Endothelial cell of umbilical vein (primary cell): ENCODE measurements around the gene POLR2L. TPM values are rescaled to one million over a fixed set of nuclear protein-coding genes. Genes with fewer than 3 reads are reported as not detected.

Experiments used
- BruUV-seq: library from RNA; stranded (reverse); fragments of 400-500 nt; replicated peaks from 2 replicates; lab custom pipeline; 2021; lab: Mats Ljungman, UMichigan
- CTCF ChIA-PET: fragments of 300-600, 350-600 bp; sonication (Branson Sonifier 250); formaldehyde crosslinking; loops from one replicate; lab custom pipeline; 2021; ENCODE audit warnings: antibody characterized with exemption, inconsistent platforms; lab: Charles Lee
- POLR2A ChIA-PET: fragments of 300-600, 350-600 bp; sonication (Branson Sonifier 250); formaldehyde crosslinking; loops from one replicate; lab custom pipeline; 2021; ENCODE audit warnings: antibody characterized with exemption, inconsistent platforms; lab: Charles Lee
- DNase-seq: peaks from one replicate; pipeline ENCODE4 v3.0.0-alpha.2; 2011; ENCODE audit warnings: low read depth, low spot score
- FAIRE-seq: peaks from 2 replicates; lab custom pipeline; 2011; peaks lifted over from hg19 to GRCh38; lab: Jason Lieb, UNC
- H2AFZ ChIP-seq: 2 replicates; pipeline ENCODE4 v1.6.0; 2012; ENCODE audit warnings: low read depth, low read length, control low read depth, inconsistent platforms
- H3K27ac ChIP-seq: 2 replicates; pipeline ENCODE4 v1.5.1; 2011; ENCODE audit warnings: low read depth, mild to moderate bottlenecking, control low read depth, low read length, moderate library complexity; ENCODE audit not compliant: insufficient read depth
- H3K27me3 ChIP-seq, 2 experiments: 2 replicates each; pipeline versions ENCODE4 v1.6.0 to v1.6.1; 2011; ENCODE audit warnings: low read length in 2 of 2, mixed read lengths in 1 of 2; ENCODE audit not compliant: control insufficient read depth in 2 of 2, insufficient read depth in 2 of 2
- H3K36me3 ChIP-seq, 2 experiments: 2 replicates in 1 of 2; 3 replicates in 1 of 2; pipeline ENCODE4 v1.5.1; 2011; ENCODE audit warnings: low read length in 2 of 2, mild to moderate bottlenecking in 1 of 2, moderate library complexity in 1 of 2; ENCODE audit not compliant: control insufficient read depth in 2 of 2, insufficient read depth in 2 of 2; ENCODE audit errors: extremely low read depth in 1 of 2
- H3K4me1 ChIP-seq: 3 replicates; pipeline ENCODE4 v1.5.1; 2011; ENCODE audit warnings: mild to moderate bottlenecking, low read length; ENCODE audit not compliant: control insufficient read depth, insufficient read depth; ENCODE audit errors: extremely low read depth
- H3K4me2 ChIP-seq: 2 replicates; pipeline ENCODE4 v1.6.1; 2011; ENCODE audit warnings: low read length, control low read depth, mixed read lengths; ENCODE audit not compliant: insufficient read depth
- H3K4me3 ChIP-seq, 3 experiments: fragments of 200-600 bp in 1 of 3; sonication (generic), shearing (Covaris generic) in 1 of 3; replicated peaks in 1 of 3; 2 replicates each; pipeline ENCODE4 v1.5.1; 2011 to 2016; ENCODE audit warnings: control low read depth in 3 of 3, low read length in 3 of 3, mild to moderate bottlenecking in 2 of 3, inconsistent platforms in 1 of 3, low read depth in 1 of 3, moderate library complexity in 1 of 3; ENCODE audit not compliant: insufficient read depth in 1 of 3
- H3K79me2 ChIP-seq: 2 replicates; pipeline ENCODE4 v1.6.0; 2012; ENCODE audit warnings: low read length, inconsistent platforms; ENCODE audit not compliant: control insufficient read depth, insufficient read depth
- H3K9ac ChIP-seq: replicated peaks from 2 replicates; pipeline ENCODE3; 2011; ENCODE audit warnings: low read length, control low read depth; ENCODE audit not compliant: insufficient read depth; ENCODE audit errors: extremely low read depth
- H3K9me1 ChIP-seq: replicated peaks from 3 replicates; pipeline ENCODE4 v1.6.0; 2011; ENCODE audit warnings: mild to moderate bottlenecking, low read length; ENCODE audit not compliant: control insufficient read depth, insufficient read depth; ENCODE audit errors: extremely low read depth
- H3K9me3 ChIP-seq: replicated peaks from 2 replicates; pipeline ENCODE4 v1.5.1; 2012; ENCODE audit warnings: low read length, inconsistent platforms; ENCODE audit not compliant: control insufficient read depth, insufficient read depth
- H4K20me1 ChIP-seq: replicated peaks from 2 replicates; pipeline ENCODE3; 2011; ENCODE audit warnings: mild to moderate bottlenecking, low read length; ENCODE audit not compliant: control insufficient read depth, insufficient read depth; ENCODE audit errors: extremely low read depth
- CTCF ChIP-seq, 2 donors: IDR thresholded peaks; 1 replicate in 1 of 2; 2 replicates in 1 of 2; pipeline ENCODE4 v1.5.1; 2011; ENCODE audit warnings: low read length in 2 of 2, mild to moderate bottlenecking in 2 of 2, moderate library complexity in 2 of 2, control low read depth in 1 of 2, inconsistent platforms in 1 of 2, low read depth in 1 of 2; ENCODE audit not compliant: insufficient read depth in 1 of 2; ENCODE audit errors: extremely low read depth in 1 of 2
- POLR2A ChIP-seq: IDR thresholded peaks from 2 replicates; pipeline ENCODE4 v1.6.1; 2012; ENCODE audit warnings: low read depth, mild to moderate bottlenecking, control low read depth, low read length
- dilution Hi-C: fragments of 300-500 bp; cut with MboI; formaldehyde crosslinking; loops from one replicate; pipeline ENCODE4 v1.15.0; 2019; ENCODE audit warnings: low sequenced_read_pairs; ENCODE audit not compliant: extremely low pct_ligation_motif_present
- intact Hi-C: fragments of 100-400 bp; cut with micrococcal nuclease; formaldehyde crosslinking; loops from one replicate; pipeline ENCODE4 v1.10.0; 2022
- polyA plus RNA-seq, 4 experiments: library from polyadenylated mRNA; depleted of rRNA in 3 of 4; stranded (reverse) in 3 of 4; unstranded in 1 of 4; fragments of >200 nt; gene quantifications; 2 replicates each; pipeline versions ENCODE4 v1.2.1 to v1.2.3, GENCODE V29; 2011 to 2012; ENCODE audit warnings: missing spikeins in 1 of 4
- total RNA-seq: library from RNA; stranded (reverse); gene quantifications from 2 replicates; pipeline ENCODE4 v1.2.3, GENCODE V29; 2021
- TF ChIP-seq, protein P1 (sequence below): IDR thresholded peaks from 2 replicates; pipeline ENCODE4 v1.6.1; 2011; ENCODE audit not compliant: insufficient read depth, insufficient read length

Gene POLR2L
- total and polyA plus RNA-seq, 2 donors (not counting 3 experiments of a cell fraction or from before 2014, with no cell fraction given), result 146 to 259 TPM

DNA sequence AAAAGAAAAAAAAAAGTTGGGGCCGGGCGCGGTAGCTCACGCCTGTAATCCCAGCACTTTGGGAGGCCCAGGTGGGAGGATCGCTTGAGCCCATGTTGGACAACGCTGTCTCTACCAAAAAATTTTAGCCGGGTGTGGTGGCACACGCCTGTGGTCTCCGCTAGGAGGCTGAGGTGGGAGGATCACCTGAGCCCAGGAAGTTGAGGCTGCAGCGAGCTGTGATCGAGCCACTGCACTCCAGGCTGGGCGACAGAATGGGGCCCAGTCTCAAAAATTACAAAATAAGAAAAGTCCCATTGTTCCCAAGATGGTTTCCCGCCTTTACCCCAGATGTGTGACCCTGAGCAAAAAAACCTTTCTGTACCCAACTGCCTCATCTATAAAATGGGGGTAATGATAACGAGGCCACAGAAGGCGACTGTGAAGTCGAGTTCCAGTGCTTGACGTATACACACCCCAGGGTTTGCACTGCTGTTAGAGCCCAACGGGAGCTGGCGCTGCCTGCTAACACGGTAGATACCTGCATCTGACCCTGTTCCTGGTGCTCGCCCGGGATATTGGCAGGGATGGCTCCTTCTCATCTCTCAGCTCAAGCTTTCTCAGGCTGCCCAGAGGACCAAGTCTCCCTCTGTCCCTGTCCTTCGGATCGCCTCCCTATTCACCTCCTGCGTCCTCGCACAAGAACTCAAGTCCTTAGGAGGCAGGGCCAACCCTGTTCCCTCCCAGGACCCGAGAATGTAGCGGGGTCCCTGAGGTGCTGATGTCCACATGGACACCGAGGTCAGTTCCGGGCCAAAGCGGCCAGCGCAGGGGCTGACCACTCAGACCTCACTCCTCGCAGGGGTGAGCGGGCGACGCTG, 33.7 kb downstream of the POLR2L start:
- Histone ChIP-seq H3K4me1 (peaks cover 34% of the 10 kb centered on the region), H3K27me3 (no peaks in the 10 kb centered on the region), H3K9me1 (no peaks in the 10 kb centered on the region), H3K4me3 (peak overlapping the region; percentile 77 to 90 (median 80)), H2AFZ (peak overlapping the region; percentile 77), H4K20me1 (no peaks in the 10 kb centered on the region), H3K4me2 (peak overlapping the region; percentile 96), H3K9ac (peak overlapping the region; percentile 97), H3K9me3 (no peaks in the 10 kb centered on the region), H3K79me2 (peaks cover 41% of the 10 kb centered on the region), H3K36me3 (peaks cover 5 to 22% of the 10 kb centered on the region in 2 experiments), H3K27ac (peak overlapping the region; percentile 97)
- ChIA-PET CTCF (interaction anchor here (1.0 to 1.2 kb wide), 3 partner anchors 10 to 25 kb away, joined by 3 to 6 read pairs (median 4); partner anchors contain the start of genes PNPLA2 and SLC25A22), POLR2A (interaction anchor here (0.9 to 1.8 kb wide), 4 partner anchors 11 to 34 kb away, joined by 3 to 23 read pairs (median 6); partner anchors contain the start of genes PNPLA2 and TSPAN4)
- FAIRE-seq, result no peak
- TF ChIP-seq, protein P1, sequence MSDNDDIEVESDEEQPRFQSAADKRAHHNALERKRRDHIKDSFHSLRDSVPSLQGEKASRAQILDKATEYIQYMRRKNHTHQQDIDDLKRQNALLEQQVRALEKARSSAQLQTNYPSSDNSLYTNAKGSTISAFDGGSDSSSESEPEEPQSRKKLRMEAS, result no peak
- TF ChIP-seq CTCF (IDR thresholded peaks at IDR 0.05; ENCODE audit: extremely low read depth in 1 of 2, insufficient read depth in 1 of 2, low read depth in 1 of 2, low read length in 2 of 2) (no peak), POLR2A (peak; percentile 16)
- DNase-seq, result no peak
- TSS peak; percentile 73 for BruUV-seq
- intact Hi-C loops, result loop anchor here (1.0 kb wide), 3 partner anchors 11 to 36 kb away; no protein-coding TSS in a partner anchor
- dilution Hi-C loops, result no loop called here
